NCI-H2081 treated with DMSO at 0.1 percent for 48 hours (cell line): ENCODE data around the gene SOX11.

Experiments used
- DNase-seq: peaks from one replicate; lab custom pipeline; 2025; lab: John Stamatoyannopoulos, UW

The SOX11 gene

DNA sequence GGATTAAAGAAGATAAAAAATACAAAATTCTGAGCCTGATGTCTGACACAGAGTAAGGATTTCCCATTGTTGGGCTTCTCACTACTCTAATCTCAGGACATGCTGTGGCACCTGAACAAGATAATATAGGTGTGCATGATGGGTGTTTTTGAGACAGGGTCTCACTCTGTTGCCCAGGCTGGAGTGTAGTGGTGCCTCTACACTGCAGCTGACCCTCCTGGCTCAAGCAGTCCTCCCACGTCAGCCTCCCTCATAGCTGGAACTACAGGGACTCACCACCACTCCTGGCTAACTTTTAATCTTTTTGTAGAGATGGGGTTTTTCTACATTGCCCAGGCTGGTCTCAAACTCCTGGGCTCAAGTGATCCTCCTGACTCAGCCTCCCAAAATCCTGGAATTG, 32.9 kb downstream of the SOX11 start:
- no peak for DNase-seq

DNA sequence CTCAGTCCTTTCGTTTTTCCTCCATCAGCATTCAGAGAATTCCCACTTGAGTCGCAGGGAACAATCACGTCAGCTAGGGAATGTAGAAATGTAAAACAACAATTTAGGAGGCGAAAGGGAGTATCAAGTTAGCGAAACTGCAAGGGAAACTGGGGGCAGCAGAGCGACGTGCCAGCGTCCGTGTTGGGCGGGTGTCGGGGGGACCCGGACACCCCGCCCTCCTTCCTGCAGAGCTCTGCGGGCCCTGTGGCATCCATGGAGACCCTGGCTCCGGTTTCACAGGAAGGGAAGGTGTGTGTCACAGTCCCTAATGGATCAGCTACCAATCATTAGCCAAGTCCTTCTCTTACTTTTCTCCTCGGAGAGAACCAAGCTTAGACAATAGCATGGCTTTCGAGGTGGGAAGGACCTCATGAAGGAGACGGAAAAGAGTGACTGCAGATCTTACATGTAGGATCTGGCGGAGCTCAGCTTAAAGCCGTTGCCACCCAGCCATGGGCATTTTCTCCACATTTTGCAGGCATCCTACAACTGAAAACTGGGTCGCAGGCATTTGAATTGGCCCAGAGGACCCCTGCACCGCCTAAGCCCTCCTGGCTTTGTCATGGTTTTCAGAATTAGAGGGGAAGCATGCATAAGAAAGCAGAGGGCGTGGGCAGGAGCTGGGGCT, 33.7 kb downstream of the SOX11 start:
- DNase-seq = no peak

DNA sequence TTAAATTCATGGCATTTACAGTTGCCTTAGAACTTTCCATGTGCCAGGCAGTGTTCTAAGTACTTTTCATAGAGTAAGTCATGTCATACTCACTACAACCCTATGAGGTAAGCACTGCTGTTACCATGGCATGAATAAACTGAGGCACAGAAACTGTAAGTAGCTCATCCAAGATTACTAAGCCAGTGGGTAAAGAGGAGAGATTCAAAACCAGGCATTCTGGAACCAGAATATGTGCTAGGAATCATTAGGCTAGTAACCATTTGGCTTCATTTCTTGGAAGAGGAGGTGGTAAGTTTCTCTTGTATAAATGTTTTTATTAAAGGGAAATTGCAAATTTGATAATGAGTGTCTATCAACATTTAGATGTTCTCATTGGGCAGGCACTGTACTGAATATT, 35.1 kb downstream of the SOX11 start:
- DNase-seq = no peak

DNA sequence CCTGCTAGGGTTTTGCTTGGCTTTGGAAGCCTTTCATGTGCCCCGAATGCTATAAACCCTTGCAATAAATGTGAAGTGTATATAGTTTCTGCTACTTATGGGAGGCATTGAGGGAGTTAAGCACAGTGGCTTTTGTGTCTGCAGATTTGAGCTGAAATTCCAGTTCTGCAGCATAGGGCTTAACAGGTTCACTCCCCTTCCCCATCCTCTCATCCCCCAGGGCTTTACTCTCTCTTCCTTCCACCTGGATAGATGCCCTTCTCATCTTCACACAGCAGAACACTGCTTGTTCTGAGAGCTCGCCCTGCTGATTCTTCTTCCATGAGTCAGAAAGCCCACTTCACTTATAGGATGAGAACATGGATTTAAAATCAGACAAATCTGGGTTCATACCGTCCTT, 37.2 kb downstream of the SOX11 start:
- no peak for DNase-seq

DNA sequence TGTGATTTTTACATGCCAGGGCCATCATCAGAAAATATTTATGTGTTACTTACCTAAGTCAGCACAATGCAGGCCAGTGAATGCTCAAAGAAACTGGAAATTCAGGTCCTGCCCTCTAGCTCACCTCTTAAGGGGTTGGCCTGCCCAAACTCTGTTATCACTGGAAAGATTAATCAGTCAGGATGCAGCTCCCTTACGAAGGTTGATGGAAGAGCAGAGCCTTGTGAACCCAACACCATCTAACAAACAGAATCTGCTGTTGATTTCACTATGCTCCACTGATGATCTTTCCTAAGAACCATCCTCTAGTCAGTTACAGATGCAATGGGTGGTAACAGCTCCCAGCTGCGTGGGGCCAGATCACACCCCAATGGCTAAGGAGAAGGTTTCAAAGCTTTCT, 38.2 kb downstream of the SOX11 start:
- DNase-seq = no peak

DNA sequence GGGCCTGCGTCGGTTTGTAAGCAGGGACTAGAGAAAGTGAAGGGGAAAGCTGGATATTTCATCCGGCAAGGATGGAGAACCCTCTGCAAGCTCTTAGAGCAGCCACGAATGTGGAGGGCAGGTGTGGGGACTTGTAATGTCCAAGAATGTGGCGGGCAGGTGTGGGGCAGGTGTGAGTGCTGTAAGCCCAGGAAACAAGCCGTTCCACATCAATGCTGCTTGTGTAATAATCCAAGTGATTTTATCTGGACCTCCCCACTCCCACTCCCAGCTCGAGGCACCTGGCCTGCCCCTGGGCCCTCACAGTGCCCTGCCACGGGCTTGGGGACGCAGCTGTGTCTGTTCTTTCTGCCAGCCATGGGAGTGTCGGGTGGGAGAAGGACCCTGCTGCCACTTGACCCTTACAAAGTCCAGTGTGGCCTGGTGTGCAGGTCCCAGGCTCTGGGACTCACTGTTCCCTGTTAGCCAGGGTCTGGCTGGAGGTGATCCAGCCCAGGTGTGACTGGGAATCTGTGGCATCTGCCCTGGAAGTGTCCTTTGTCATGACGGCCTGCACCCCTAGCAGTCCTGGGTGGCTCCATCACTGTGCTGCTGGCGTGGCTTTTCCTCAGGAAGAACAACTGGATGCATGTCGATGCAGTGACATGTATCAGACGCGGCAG, 42.8 kb downstream of the SOX11 start:
- no peak for DNase-seq

DNA sequence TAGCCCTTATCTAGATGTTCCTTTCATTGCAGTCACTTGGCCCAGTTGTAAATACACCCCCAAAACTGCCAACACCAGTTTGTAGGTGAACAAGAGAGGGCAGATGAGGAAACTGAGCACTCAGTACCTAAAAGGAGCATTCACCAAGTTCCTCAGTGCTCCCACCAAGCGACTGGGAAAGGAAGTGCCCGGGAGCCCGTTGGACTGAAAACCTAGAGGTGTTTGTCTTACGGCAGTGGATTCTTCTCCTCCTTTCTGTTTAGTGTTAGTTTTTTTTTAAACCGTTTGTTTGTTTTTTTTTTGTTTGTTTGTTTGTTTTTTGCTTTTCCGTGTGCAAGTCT, 43.3 kb downstream of the SOX11 start:
- DNase-seq = no peak

DNA sequence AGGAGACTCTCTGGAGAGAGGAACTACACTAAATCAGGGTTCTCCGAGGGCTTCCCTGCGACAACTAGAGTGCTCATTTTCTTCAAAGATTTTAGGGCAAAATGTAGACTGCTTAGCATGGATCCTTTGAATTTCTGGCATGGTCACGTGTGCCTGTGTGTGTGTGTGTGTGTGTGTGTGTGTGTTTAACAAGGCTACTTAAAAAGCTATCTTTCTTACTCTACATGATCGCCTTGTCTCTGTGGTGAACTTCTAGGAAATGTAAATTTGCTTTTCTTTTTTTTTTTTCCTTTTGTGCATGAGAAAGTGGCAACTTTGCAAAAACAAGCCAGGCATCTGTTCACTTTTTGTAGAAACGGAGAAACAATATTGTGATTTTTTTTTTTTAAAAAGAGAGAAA, 43.9 kb downstream of the SOX11 start:
- no peak for DNase-seq

DNA sequence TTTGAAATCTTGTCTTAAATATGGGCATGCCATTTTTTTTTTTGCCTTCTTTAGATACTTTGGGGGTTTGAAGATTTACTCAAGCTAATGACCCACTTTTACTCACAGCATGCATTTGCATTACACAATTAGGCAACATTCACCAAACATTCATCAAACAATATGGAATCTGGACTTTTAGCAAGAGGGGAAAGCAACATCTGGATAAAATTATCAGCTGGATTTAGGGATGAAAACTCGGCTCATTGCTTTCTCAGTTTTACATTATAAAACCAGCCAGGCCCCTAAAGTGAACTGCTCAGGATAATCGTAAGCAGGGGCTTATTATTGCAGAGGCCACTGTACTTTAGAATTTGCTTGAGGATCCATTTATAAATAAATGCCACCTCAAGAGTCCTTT, 44.7 kb downstream of the SOX11 start:
- DNase-seq = no peak

DNA sequence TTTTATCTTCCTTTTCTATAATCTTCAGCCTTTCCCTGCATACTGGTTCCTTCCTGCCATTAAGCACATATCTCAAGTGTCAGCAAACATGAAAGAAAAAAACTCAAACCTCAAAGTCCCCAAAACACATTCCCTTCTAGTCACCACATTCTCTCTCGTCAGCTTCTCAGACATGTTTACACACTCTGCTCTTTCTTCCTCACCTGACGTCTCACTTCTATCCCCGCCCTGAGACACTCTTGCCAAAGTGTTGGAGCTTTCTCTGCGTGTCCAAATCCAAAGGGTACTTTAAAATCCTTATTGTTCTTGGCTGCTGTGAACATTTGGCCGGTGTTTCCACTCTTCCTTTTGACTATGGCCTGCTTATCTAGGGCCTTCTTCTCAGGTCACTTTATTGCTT, 47.9 kb downstream of the SOX11 start:
- DNase-seq = no peak

DNA sequence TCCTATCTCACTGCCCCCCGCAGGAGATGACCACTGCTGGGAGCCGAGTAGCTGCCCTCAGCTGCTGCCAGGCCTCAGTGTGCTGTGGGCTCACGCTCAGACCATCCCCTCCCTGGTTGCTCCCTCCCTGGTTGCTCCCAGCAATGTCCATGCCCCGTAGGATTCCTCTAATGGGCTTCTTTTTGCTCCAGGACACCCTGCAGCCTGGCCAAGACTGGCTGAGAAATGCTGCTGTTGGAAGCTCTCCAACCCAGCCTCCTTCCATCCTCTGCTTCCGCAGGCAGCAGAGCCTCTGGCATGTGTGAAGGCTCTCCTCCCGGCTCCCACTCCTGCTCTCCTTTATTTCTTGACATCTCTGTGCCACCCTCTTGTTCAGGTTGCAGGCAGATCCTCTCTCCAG, 48.6 kb downstream of the SOX11 start:
- DNase-seq = no peak

DNA sequence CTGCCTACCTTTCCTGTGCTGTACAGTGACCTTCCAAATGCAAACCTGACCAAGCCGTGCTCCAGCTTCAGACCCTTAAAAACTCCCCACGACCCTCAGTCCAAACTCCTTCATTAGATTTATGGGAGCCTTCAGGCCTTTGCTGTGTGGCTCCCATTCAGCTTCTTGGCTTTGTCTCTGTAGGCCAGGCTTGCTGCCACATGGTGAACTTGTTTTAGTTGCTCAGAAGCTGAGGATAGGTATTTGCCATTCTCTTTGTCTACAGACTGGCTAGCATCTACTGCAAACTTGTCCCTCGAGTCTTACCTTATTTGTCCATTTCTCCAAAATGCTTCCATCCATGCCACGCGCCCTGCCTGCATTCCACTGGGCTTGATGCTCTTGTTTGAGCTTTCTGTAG, 49.1 kb downstream of the SOX11 start:
- no peak for DNase-seq

DNA sequence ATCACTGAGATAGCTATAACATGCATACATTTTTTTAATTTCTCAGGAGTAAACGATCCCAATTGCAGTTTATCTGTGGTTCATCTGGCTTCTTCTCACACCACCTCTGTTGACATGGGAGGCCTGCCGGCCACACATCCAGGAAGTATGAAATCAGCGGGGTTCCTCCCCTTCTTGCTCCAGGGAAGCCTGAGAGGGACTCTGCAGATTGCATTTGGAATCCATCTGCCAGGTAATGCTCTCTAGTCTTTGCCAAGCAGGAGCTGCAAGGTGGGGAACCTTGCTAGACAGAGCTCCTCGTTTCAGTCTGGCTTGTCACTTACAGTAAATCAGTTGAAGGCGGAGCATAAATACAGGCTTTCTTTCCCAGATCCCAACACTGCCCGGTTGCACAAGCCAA, 49.9 kb downstream of the SOX11 start:
- DNase-seq = no peak

DNA sequence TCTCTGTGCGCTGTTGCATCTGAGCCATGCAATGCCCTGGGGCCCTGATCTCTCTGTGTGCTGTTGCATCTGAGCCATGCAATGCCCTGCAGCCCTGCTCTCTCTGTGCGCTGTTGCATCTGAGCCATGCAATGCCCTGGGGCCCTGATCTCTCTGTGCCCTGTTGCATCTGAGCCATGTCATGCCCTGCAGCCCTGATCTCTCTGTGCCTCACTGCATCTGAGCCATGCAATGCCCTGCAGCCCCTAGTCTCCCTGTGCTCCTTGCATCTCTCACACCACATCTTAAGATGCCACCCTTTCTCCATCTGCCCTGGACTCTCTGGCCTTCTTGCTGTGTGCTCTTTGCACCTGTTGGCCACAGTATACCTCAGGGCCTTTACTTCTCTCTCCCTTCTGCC, 56.2 kb downstream of the SOX11 start:
- DNase-seq = no peak

DNA sequence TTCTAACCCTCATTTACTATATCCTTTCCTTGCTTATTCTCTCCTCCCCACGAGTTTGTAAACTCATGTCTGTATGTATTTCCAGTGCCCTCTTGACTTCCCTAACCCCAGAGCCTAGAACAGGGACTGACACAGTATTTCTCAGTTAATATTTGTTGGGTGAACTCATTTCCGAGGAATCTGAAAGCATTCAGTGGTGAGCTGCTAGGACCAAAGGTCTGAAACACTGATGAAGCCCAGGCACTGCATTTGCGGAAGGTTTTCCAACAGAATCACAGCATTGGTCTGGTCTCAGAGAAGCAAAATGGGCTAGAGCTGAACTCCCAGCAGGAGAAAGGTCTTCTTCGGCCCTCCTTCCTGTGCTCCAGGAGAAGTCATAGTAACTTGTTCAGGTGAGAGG, 56.8 kb downstream of the SOX11 start:
- DNase-seq = no peak

DNA sequence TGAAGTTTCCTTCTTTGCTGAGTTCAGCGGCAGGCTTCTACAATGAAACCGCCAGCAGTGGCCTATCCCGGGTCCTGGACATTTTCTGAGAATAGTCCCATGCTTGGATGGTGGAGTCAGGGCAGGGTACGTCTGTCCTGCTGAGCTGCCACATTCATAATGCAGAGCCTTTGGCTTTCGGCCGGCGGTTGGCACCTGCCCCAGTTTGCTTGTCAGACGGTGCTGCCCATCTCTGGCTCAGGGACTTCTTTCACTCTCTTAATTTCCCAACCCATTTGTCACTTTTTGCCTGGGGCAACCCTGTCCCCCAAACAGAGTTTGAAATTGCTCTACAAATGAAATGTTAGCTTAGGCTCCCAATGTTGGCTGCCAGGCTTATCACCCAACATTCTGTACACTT, 57.2 kb downstream of the SOX11 start:
- DNase-seq = no peak
